Keratinocyte (primary cell): ENCODE measurements around the gene CACNB3. TPM values are rescaled to one million over a fixed set of nuclear protein-coding genes. Genes with fewer than 3 reads are reported as not detected.

Experiments
- DNase-seq: peaks from one replicate; pipeline ENCODE4 v3.0.0-alpha.2; 2011; ENCODE audit warnings: low read depth, missing footprints, low spot score
- FAIRE-seq: peaks from 2 replicates; lab custom pipeline; 2011; peaks lifted over from hg19 to GRCh38; lab: Jason Lieb, UNC
- H2AFZ ChIP-seq: 2 replicates; pipeline ENCODE4 v1.6.0; 2012; ENCODE audit warnings: low read length, control low read depth, inconsistent platforms; ENCODE audit not compliant: control insufficient read depth
- H3K27ac ChIP-seq: 2 replicates; pipeline ENCODE4 v1.5.1; 2011; ENCODE audit warnings: low read length; ENCODE audit not compliant: control insufficient read depth, insufficient read depth
- H3K27me3 ChIP-seq: 3 replicates; pipeline ENCODE4 v1.6.0; 2011; ENCODE audit warnings: low read length; ENCODE audit not compliant: control insufficient read depth, insufficient read depth; ENCODE audit errors: extremely low read depth
- H3K36me3 ChIP-seq, 2 experiments: 2 replicates in 1 of 2; 3 replicates in 1 of 2; pipeline ENCODE4 v1.5.1; 2011; ENCODE audit warnings: low read length in 2 of 2, mild to moderate bottlenecking in 1 of 2; ENCODE audit not compliant: control insufficient read depth in 2 of 2, insufficient read depth in 2 of 2; ENCODE audit errors: extremely low read depth in 1 of 2
- H3K4me1 ChIP-seq: 3 replicates; pipeline ENCODE4 v1.5.1; 2011; ENCODE audit warnings: low read length; ENCODE audit not compliant: control insufficient read depth, insufficient read depth; ENCODE audit errors: extremely low read depth
- H3K4me2 ChIP-seq: 3 replicates; pipeline ENCODE4 v1.6.0; 2011; ENCODE audit warnings: low read depth, low read length; ENCODE audit not compliant: control insufficient read depth, insufficient read depth; ENCODE audit errors: extremely low read depth
- H3K4me3 ChIP-seq, 3 experiments: fragments of 200-600 bp in 1 of 3; sonication (generic) in 1 of 3; 2 replicates in 2 of 3; 3 replicates in 1 of 3; pipeline ENCODE4 v1.5.1; 2011 to 2016; ENCODE audit warnings: low read length in 3 of 3, mild to moderate bottlenecking in 3 of 3, control low read depth in 2 of 3, inconsistent platforms in 1 of 3, low read depth in 1 of 3, mixed read lengths in 1 of 3, mixed run types in 1 of 3, moderate library complexity in 1 of 3; ENCODE audit not compliant: control insufficient read depth in 2 of 3, insufficient read depth in 2 of 3; ENCODE audit errors: extremely low read depth in 1 of 3
- H3K79me2 ChIP-seq: 2 replicates; pipeline ENCODE4 v1.6.0; 2012; ENCODE audit warnings: low read length; ENCODE audit not compliant: control insufficient read depth, insufficient read depth
- H3K9ac ChIP-seq: 3 replicates; pipeline ENCODE4 v1.6.0; 2011; ENCODE audit warnings: low read length; ENCODE audit not compliant: control insufficient read depth, insufficient read depth; ENCODE audit errors: extremely low read depth
- H3K9me1 ChIP-seq: 3 replicates; pipeline ENCODE4 v1.6.0; 2011; ENCODE audit warnings: low read length; ENCODE audit not compliant: control insufficient read depth, insufficient read depth; ENCODE audit errors: extremely low read depth
- H3K9me3 ChIP-seq: 2 replicates; pipeline ENCODE4 v1.5.1; 2012; ENCODE audit warnings: low read depth, low read length; ENCODE audit not compliant: control insufficient read depth
- H4K20me1 ChIP-seq: 3 replicates; pipeline ENCODE4 v1.6.0; 2011; ENCODE audit warnings: low read length; ENCODE audit not compliant: control insufficient read depth, insufficient read depth; ENCODE audit errors: extremely low read depth
- EZH2 ChIP-seq: IDR thresholded peaks from one replicate; pipeline ENCODE4 v1.6.1; 2012; ENCODE audit warnings: inconsistent platforms, mild to moderate bottlenecking, low read length, moderate library complexity
- dilution Hi-C: fragments of 300-500 bp; cut with MboI; formaldehyde crosslinking; loops from one replicate; pipeline ENCODE4 v1.7.0; 2020; ENCODE audit warnings: low sequenced_read_pairs; ENCODE audit not compliant: extremely low pct_ligation_motif_present
- polyA plus RNA-seq, 5 experiments: library from polyadenylated mRNA; depleted of rRNA in 3 of 5; stranded (reverse) in 3 of 5; stranded (forward) in 1 of 5; unstranded in 1 of 5; fragments of >200 nt; gene quantifications; 1 replicate in 1 of 5; 2 replicates in 3 of 5; 3 replicates in 1 of 5; pipeline versions ENCODE4 v1.2.1 to v1.2.3, GENCODE V29; 2011 to 2012; ENCODE audit warnings: missing spikeins in 2 of 5, low read depth in 1 of 5, low replicate concordance in 1 of 5
- TF ChIP-seq, protein P1 (sequence below), 3 experiments: IDR thresholded peaks in 1 of 3; conservative IDR thresholded peaks in 1 of 3; optimal IDR thresholded peaks in 1 of 3; 2 replicates in 2 of 3; 3 replicates in 1 of 3; pipeline versions ENCODE3 to v1.5.1; 2011; ENCODE audit warnings: low read length in 3 of 3, mild to moderate bottlenecking in 3 of 3, moderate library complexity in 2 of 3, control low read depth in 1 of 3, inconsistent platforms in 1 of 3; ENCODE audit not compliant: insufficient read depth in 2 of 3; ENCODE audit errors: extremely low read depth in 1 of 3

The CACNB3 gene
- polyA plus RNA-seq, 1 donor (not counting 4 experiments of a cell fraction or from before 2014, with no cell fraction given) = 16.1 TPM

DNA sequence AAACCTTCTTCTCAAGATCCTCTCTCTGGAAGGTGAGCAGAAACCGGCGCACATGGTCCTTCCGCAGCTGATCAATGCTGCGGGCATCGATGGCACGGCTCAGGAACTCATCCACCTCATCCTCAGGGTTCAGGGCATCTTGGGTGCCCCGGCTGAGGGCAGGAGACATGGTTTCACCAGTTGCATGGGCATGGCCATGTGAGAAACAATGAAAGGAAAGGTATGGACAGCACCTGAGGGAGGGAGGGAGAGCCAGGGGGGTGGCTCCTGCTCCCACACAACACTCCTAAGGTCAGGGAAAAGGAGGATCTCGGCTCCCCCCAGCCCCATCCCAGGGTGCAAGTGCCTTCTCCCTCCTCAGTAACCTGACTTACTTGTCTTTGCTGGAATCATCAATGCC lies 43.0 kb upstream of the CACNB3 start:
- H3K4me2 ChIP-seq = no peak overlapping the region
- H3K9me3 ChIP-seq = no peaks in the 10 kb centered on the region
- no peak overlapping the region for H3K4me3 ChIP-seq
- DNase-seq (no peak), FAIRE-seq (no peak)
- H3K36me3 ChIP-seq = peaks cover 8 to 46% of the 10 kb centered on the region in 2 experiments
- no peaks in the 10 kb centered on the region for H3K79me2 ChIP-seq
- no peaks in the 10 kb centered on the region for H3K4me1 ChIP-seq
- peaks cover 2% of the 10 kb centered on the region for H4K20me1 ChIP-seq
- H3K27me3 ChIP-seq = no peaks in the 10 kb centered on the region
- no peak overlapping the region for H3K27ac ChIP-seq
- H3K9ac ChIP-seq = no peak overlapping the region
- no peak overlapping the region for H2AFZ ChIP-seq
- dilution Hi-C loops = no loop called here
- no peaks in the 10 kb centered on the region for H3K9me1 ChIP-seq
- TF ChIP-seq EZH2 = no peak
- TF ChIP-seq, protein P1, sequence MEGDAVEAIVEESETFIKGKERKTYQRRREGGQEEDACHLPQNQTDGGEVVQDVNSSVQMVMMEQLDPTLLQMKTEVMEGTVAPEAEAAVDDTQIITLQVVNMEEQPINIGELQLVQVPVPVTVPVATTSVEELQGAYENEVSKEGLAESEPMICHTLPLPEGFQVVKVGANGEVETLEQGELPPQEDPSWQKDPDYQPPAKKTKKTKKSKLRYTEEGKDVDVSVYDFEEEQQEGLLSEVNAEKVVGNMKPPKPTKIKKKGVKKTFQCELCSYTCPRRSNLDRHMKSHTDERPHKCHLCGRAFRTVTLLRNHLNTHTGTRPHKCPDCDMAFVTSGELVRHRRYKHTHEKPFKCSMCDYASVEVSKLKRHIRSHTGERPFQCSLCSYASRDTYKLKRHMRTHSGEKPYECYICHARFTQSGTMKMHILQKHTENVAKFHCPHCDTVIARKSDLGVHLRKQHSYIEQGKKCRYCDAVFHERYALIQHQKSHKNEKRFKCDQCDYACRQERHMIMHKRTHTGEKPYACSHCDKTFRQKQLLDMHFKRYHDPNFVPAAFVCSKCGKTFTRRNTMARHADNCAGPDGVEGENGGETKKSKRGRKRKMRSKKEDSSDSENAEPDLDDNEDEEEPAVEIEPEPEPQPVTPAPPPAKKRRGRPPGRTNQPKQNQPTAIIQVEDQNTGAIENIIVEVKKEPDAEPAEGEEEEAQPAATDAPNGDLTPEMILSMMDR (optimal IDR thresholded peaks at IDR 0.05 in 1 of 3, IDR thresholded peaks at IDR 0.05 in 1 of 3, conservative IDR thresholded peaks at IDR 0.05 in 1 of 3; ENCODE audit: extremely low read depth in 1 of 3, insufficient read depth in 2 of 3, low read length in 3 of 3) = no peak

DNA sequence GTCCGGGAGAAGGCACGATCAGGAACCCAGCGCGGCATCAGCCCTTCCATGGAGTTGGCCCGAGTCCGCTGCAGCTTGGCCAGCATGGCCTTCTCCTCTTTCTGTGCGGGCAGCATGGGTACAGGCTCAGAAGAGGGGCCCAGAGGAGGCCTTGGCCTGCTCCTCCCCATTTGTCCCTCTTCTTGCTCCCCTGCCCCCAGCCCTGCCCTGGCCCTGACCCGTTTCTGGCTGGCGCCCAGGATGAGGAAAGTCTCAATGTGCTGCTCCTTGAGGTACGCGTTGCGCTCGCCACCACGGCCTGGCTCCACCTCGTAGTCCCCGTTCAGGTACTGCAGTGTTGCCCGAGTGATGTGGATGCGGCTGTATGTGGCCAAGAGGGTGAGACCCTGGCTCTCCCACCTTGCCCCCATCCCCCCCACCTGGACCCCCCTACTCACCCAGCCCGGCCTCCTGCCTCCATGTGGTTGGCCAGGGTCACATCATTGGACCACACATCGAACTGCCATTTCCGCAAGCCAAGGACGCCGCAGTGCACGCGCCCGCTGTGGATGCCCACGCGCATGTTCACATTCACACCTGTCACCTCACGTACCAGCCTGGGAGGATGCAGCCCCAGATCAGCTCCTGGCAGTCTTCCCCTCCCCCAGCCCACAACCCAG lies 42.2 kb upstream of the CACNB3 start:
- H3K9ac ChIP-seq = no peak overlapping the region
- no peaks in the 10 kb centered on the region for H3K9me1 ChIP-seq
- H3K36me3 ChIP-seq = peaks cover 8 to 43% of the 10 kb centered on the region in 2 experiments
- dilution Hi-C loops = no loop called here
- H3K4me2 ChIP-seq = no peak overlapping the region
- FAIRE-seq (no peak), DNase-seq (no peak)
- peaks cover 4% of the 10 kb centered on the region for H3K4me1 ChIP-seq
- TF ChIP-seq EZH2 = no peak
- TF ChIP-seq, protein P1 (optimal IDR thresholded peaks at IDR 0.05 in 1 of 3, IDR thresholded peaks at IDR 0.05 in 1 of 3, conservative IDR thresholded peaks at IDR 0.05 in 1 of 3; ENCODE audit: extremely low read depth in 1 of 3, insufficient read depth in 2 of 3, low read length in 3 of 3) = no peak
- no peak overlapping the region for H2AFZ ChIP-seq
- H3K4me3 ChIP-seq = no peak overlapping the region
- H3K9me3 ChIP-seq = no peaks in the 10 kb centered on the region
- no peaks in the 10 kb centered on the region for H3K27me3 ChIP-seq
- H3K79me2 ChIP-seq = peaks cover 2% of the 10 kb centered on the region
- peaks cover 2% of the 10 kb centered on the region for H4K20me1 ChIP-seq
- no peak overlapping the region for H3K27ac ChIP-seq
